Fibroblast of peridontal ligament (primary cell): ENCODE results near the gene FABP7.
"Not testable (repeated sequence)": the region's sequence is repeated elsewhere in the genome, so short reads cannot be mapped to it uniquely, and the experiment has no call there.

Experiments used
- DNase-seq: peaks from one replicate; pipeline ENCODE4 v3.0.0-alpha.2; 2010; ENCODE audit errors: extremely low read depth

FABP7 gene

GRCh38 chr6:122779667-122780066, at the start of gene FABP7:
Gene FABP7, plus strand, starts transcription at chr6:122779716. Its CDS starts 79 bp downstream, at chr6:122779795.
- no peak for DNase-seq

GRCh38 chr6:122730334-122730733, 49.2 kb upstream of the FABP7 start:
- no peak for DNase-seq

GRCh38 chr6:122730775-122731386, 48.6 kb upstream of the FABP7 start:
- peak; percentile 75 for DNase-seq

GRCh38 chr6:122733259-122733658, 46.3 kb upstream of the FABP7 start:
- no peak for DNase-seq

- no peak for DNase-seq
Measured at GRCh38 chr6:122734529-122735395, 44.8 kb upstream of the FABP7 start.

- DNase-seq = no peak
Measured at GRCh38 chr6:122735582-122735981, 43.9 kb upstream of the FABP7 start.

GRCh38 chr6:122736163-122736562, 43.4 kb upstream of the FABP7 start:
- DNase-seq = no peak

GRCh38 chr6:122736616-122737015, 42.9 kb upstream of the FABP7 start:
- no peak for DNase-seq

GRCh38 chr6:122740091-122740490, 39.4 kb upstream of the FABP7 start:
- DNase-seq = no peak

- DNase-seq = no peak
Measured at GRCh38 chr6:122740936-122741335, 38.6 kb upstream of the FABP7 start.

- DNase-seq = peak; percentile 27
Measured at GRCh38 chr6:122744247-122744646, 35.3 kb upstream of the FABP7 start.

- not testable (repeated sequence) for DNase-seq
Measured at GRCh38 chr6:122744856-122745255, 34.7 kb upstream of the FABP7 start.

GRCh38 chr6:122746688-122747087, 32.8 kb upstream of the FABP7 start:
- DNase-seq = no peak

- DNase-seq = no peak
Measured at GRCh38 chr6:122747573-122747972, 31.9 kb upstream of the FABP7 start.

GRCh38 chr6:122748945-122749344, 30.6 kb upstream of the FABP7 start:
- DNase-seq = not testable (repeated sequence)

- peak; percentile 25 for DNase-seq
Measured at GRCh38 chr6:122749451-122750050, 30.0 kb upstream of the FABP7 start.

GRCh38 chr6:122751326-122751725, 28.2 kb upstream of the FABP7 start:
- no peak for DNase-seq

GRCh38 chr6:122752459-122752858, 27.1 kb upstream of the FABP7 start:
- no peak for DNase-seq

- DNase-seq = no peak
Measured at GRCh38 chr6:122753000-122753687, 26.4 kb upstream of the FABP7 start.

GRCh38 chr6:122753688-122754056, 25.8 kb upstream of the FABP7 start:
- DNase-seq = peak; percentile 84

- DNase-seq = no peak
Measured at GRCh38 chr6:122754191-122754731, 25.3 kb upstream of the FABP7 start.

- DNase-seq = no peak
Measured at GRCh38 chr6:122755901-122756300, 23.6 kb upstream of the FABP7 start.
